CD4-positive, alpha-beta T cell treated with Interferon alpha-2 for 1 hour (primary cell): ENCODE results near the gene AZI2.
A peak's percentile ranks its signal among the peaks of the same experiment; 100 is the strongest.

Experiments used
- DNase-seq, 2 donors: peaks; one replicate each; pipeline ENCODE4 v3.0.0-alpha.2; 2020 to 2022

Gene AZI2

GRCh38 chr3:28348629-28349468 lies at the start of gene AZI2, which contains the start of gene ZCWPW2:
AZI2 (minus strand) TSS chr3:28348824; CDS start chr3:28340617, 8,207 bp downstream.
ZCWPW2 (plus strand) TSS chr3:28348721; CDS start chr3:28413069, 64,348 bp downstream.
- peak; percentile 97 for DNase-seq

GRCh38 chr3:28388978-28389377 lies 40.4 kb upstream of the AZI2 start:
- no peak for DNase-seq

- DNase-seq: no peak
Measured at GRCh38 chr3:28386049-28386448, 37.4 kb upstream of the AZI2 start.

- no peak for DNase-seq
Measured at GRCh38 chr3:28376424-28376823, 27.8 kb upstream of the AZI2 start.

GRCh38 chr3:28349469-28350000 lies 911 bp upstream of the AZI2 start:
- no peak for DNase-seq

- DNase-seq: no peak
Measured at GRCh38 chr3:28348265-28348628, 377 bp downstream of the AZI2 start.

- DNase-seq: peak in 1 of 2 donors; percentile 46
Measured at GRCh38 chr3:28347374-28348264, 1.0 kb downstream of the AZI2 start.

- DNase-seq: no peak
Measured at GRCh38 chr3:28345690-28346089, 2.9 kb downstream of the AZI2 start.

GRCh38 chr3:28343144-28343543 lies 5.5 kb downstream of the AZI2 start:
- DNase-seq: no peak

- no peak for DNase-seq
Measured at GRCh38 chr3:28337230-28337629, 11.4 kb downstream of the AZI2 start.

- DNase-seq: no peak
Measured at GRCh38 chr3:28335246-28335645, 13.4 kb downstream of the AZI2 start.

GRCh38 chr3:28334552-28334951 lies 14.1 kb downstream of the AZI2 start:
- DNase-seq: no peak

- peak in 1 of 2 donors; percentile 72 for DNase-seq
Measured at GRCh38 chr3:28328188-28329151, 20.2 kb downstream of the AZI2 start.

GRCh38 chr3:28326458-28326926 lies 22.1 kb downstream of the AZI2 start:
- peak; percentile 36 to 76 for DNase-seq

- DNase-seq: no peak
Measured at GRCh38 chr3:28322464-28322863, 26.2 kb downstream of the AZI2 start.

GRCh38 chr3:28320981-28321380 lies 27.6 kb downstream of the AZI2 start:
- no peak for DNase-seq

- DNase-seq: peak; percentile 38 to 74
Measured at GRCh38 chr3:28317438-28318022, 31.1 kb downstream of the AZI2 start.

GRCh38 chr3:28316226-28316625 lies 32.4 kb downstream of the AZI2 start:
- DNase-seq: no peak

- no peak for DNase-seq
Measured at GRCh38 chr3:28315711-28316110, 32.9 kb downstream of the AZI2 start.

- DNase-seq: no peak
Measured at GRCh38 chr3:28308196-28308595, 40.4 kb downstream of the AZI2 start.

GRCh38 chr3:28301688-28302087 lies 46.9 kb downstream of the AZI2 start:
- DNase-seq: no peak
